Mammary epithelial cell (primary cell): ENCODE measurements around the gene PDRG1.

ENCODE experiments used
- EZH2 ChIP-seq: IDR thresholded peaks from 2 replicates; pipeline ENCODE4 v1.6.1; 2012; ENCODE audit warnings: low read length, inconsistent platforms, borderline replicate concordance
- TF ChIP-seq, protein P1 (sequence below), 2 donors: IDR thresholded peaks in 1 of 2; conservative IDR thresholded peaks in 1 of 2; 2 replicates each; pipeline ENCODE4 v1.5.1; 2011 to 2012; ENCODE audit warnings: inconsistent platforms in 2 of 2, low read length in 2 of 2, mild to moderate bottlenecking in 2 of 2, control low read depth in 1 of 2, low read depth in 1 of 2; ENCODE audit not compliant: insufficient read depth in 1 of 2; ENCODE audit errors: extremely low read depth in 1 of 2

DNA sequence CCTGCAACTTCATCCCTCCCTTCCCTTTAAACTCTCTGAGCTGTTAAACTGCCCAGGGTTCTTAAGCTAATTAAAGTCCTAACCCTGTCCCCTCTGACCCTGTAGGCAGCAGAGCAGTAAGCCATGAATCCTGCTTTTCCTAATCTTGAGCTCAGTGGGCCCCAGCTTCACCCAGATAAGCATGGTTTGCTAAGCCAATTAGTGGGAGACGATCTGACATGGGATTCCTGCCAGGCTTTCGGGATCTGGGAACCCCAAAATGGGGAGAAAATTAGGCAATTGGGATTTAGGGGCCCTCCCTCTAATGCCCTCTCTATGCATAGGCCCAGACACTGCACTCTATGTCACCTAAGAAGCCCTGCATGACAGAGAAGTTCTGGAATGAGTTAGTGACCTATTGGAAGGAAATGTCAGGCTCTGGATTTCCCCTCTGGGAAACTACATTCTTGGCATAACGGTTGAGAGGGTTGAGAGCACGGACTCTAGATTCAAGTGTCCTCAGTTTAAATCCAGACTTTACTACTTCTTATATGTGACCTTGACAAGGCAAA, 20.7 kb upstream of the PDRG1 start:
- TF ChIP-seq, protein P1, sequence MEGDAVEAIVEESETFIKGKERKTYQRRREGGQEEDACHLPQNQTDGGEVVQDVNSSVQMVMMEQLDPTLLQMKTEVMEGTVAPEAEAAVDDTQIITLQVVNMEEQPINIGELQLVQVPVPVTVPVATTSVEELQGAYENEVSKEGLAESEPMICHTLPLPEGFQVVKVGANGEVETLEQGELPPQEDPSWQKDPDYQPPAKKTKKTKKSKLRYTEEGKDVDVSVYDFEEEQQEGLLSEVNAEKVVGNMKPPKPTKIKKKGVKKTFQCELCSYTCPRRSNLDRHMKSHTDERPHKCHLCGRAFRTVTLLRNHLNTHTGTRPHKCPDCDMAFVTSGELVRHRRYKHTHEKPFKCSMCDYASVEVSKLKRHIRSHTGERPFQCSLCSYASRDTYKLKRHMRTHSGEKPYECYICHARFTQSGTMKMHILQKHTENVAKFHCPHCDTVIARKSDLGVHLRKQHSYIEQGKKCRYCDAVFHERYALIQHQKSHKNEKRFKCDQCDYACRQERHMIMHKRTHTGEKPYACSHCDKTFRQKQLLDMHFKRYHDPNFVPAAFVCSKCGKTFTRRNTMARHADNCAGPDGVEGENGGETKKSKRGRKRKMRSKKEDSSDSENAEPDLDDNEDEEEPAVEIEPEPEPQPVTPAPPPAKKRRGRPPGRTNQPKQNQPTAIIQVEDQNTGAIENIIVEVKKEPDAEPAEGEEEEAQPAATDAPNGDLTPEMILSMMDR (conservative IDR thresholded peaks at IDR 0.05 in 1 of 2, IDR thresholded peaks at IDR 0.05 in 1 of 2; ENCODE audit: extremely low read depth in 1 of 2, insufficient read depth in 1 of 2, low read depth in 1 of 2, low read length in 2 of 2), result no peak
- no peak for TF ChIP-seq EZH2
